Right renal cortex interstitium (tissue), 3 donors: ENCODE measurements around the gene MOB3A. TPM values are rescaled to one million over a fixed set of nuclear protein-coding genes. Genes with fewer than 3 reads are reported as not detected.
"Not testable (repeated sequence)": the region's sequence is repeated elsewhere in the genome, so short reads cannot be mapped to it uniquely, and the experiment has no call there.

ENCODE experiments used
- DNase-seq, 3 donors: peaks; one replicate each; pipeline ENCODE4 v3.0.0-alpha.2; 2013; ENCODE audit warnings: low read depth in 3 of 3, low spot score in 2 of 3
- polyA plus RNA-seq, 3 donors: library from polyadenylated mRNA; unstranded; fragments of 120-200 nt; gene quantifications; one replicate each; pipeline ENCODE4 v1.2.1, GENCODE V29; 2013; ENCODE audit not compliant: insufficient read length in 3 of 3

MOB3A gene
- polyA plus RNA-seq, 3 donors = 19.5 to 21.8 (median 19.9) TPM

GRCh38 chr19:2109046-2109864 lies 13.1 kb upstream of the MOB3A start:
- no peak for DNase-seq

- DNase-seq = no peak
Observed at GRCh38 chr19:2108251-2109016, 12.3 kb upstream of the MOB3A start.

GRCh38 chr19:2103045-2103707 lies 7.0 kb upstream of the MOB3A start:
- no peak for DNase-seq

GRCh38 chr19:2101417-2102335 lies 5.5 kb upstream of the MOB3A start:
- DNase-seq = no peak

GRCh38 chr19:2100719-2101061 lies 4.6 kb upstream of the MOB3A start:
- DNase-seq = no peak

- no peak for DNase-seq
Observed at GRCh38 chr19:2099937-2100718, 4.0 kb upstream of the MOB3A start.

GRCh38 chr19:2099054-2099501 lies 3.0 kb upstream of the MOB3A start:
- DNase-seq = no peak

- no peak for DNase-seq
Observed at GRCh38 chr19:2097886-2098327, 1.8 kb upstream of the MOB3A start.

- no peak for DNase-seq
Observed at GRCh38 chr19:2097203-2097885, 1.2 kb upstream of the MOB3A start.

- DNase-seq = peak; percentile 84 to 95 (median 95)
Observed at GRCh38 chr19:2096480-2097202, 515 bp upstream of the MOB3A start, which contains the start of gene IZUMO4. TSS of gene IZUMO4 (plus strand) at chr19:2096915. CDS start at chr19:2096946, 31 bp downstream.

- not testable (repeated sequence) for DNase-seq
Observed at GRCh38 chr19:2091926-2092525, 4.1 kb downstream of the MOB3A start.

- DNase-seq = no peak
Observed at GRCh38 chr19:2089727-2090053, 6.4 kb downstream of the MOB3A start.

- DNase-seq = no peak
Observed at GRCh38 chr19:2089001-2089711, 7.0 kb downstream of the MOB3A start.

- no peak for DNase-seq
Observed at GRCh38 chr19:2087621-2088100, 8.5 kb downstream of the MOB3A start.

GRCh38 chr19:2086695-2087620 lies 9.2 kb downstream of the MOB3A start:
- not testable (repeated sequence) for DNase-seq
